B cell (primary cell): ENCODE measurements around the gene MTERF4.

Experiments
- CTCF ChIP-seq: fragments of 200-600 bp; IDR thresholded peaks from one replicate; pipeline ENCODE4 v1.8.0; 2022; ENCODE audit warnings: antibody characterized with exemption, mild to moderate bottlenecking
- EZH2 ChIP-seq: IDR thresholded peaks from 2 replicates; pipeline ENCODE4 v1.6.1; 2012; ENCODE audit warnings: borderline replicate concordance, low read depth, mild to moderate bottlenecking, moderate library complexity, low read length; ENCODE audit not compliant: insufficient read depth, poor library complexity, severe bottlenecking

GRCh38 chr2:241134711-241135110 is 32.6 kb upstream of the MTERF4 start:
- no peak for TF ChIP-seq CTCF
- TF ChIP-seq EZH2: no peak
